ENCODE results near the gene ZSCAN9. TPM values are rescaled to one million over a fixed set of nuclear protein-coding genes. Genes with fewer than 3 reads are reported as not detected.

ZSCAN9 gene
- total and polyA plus RNA-seq, 4 donors: 1.3 to 4.8 (median 2.6) TPM

DNA sequence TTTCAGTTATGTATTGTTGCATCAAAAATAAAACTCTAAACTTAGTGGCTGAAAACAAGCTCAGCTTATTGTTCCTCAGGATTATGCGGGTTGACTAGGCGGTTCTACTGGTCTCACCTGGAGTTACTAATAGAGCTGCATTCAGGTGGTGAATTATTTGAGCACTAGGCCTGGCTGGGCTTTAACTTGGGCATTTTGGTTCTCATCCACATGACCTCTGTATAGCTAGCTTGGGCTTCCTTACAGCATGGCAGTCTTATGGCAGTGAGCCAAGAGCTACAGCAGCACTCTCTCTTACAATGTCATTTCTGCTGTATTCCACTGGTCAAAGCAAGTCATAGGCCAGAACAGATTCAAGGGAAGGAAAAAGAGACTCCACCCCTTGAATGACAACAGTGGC lies 57.9 kb downstream of the ZSCAN9 start (continued):
- TF ChIP-seq, protein P1, sequence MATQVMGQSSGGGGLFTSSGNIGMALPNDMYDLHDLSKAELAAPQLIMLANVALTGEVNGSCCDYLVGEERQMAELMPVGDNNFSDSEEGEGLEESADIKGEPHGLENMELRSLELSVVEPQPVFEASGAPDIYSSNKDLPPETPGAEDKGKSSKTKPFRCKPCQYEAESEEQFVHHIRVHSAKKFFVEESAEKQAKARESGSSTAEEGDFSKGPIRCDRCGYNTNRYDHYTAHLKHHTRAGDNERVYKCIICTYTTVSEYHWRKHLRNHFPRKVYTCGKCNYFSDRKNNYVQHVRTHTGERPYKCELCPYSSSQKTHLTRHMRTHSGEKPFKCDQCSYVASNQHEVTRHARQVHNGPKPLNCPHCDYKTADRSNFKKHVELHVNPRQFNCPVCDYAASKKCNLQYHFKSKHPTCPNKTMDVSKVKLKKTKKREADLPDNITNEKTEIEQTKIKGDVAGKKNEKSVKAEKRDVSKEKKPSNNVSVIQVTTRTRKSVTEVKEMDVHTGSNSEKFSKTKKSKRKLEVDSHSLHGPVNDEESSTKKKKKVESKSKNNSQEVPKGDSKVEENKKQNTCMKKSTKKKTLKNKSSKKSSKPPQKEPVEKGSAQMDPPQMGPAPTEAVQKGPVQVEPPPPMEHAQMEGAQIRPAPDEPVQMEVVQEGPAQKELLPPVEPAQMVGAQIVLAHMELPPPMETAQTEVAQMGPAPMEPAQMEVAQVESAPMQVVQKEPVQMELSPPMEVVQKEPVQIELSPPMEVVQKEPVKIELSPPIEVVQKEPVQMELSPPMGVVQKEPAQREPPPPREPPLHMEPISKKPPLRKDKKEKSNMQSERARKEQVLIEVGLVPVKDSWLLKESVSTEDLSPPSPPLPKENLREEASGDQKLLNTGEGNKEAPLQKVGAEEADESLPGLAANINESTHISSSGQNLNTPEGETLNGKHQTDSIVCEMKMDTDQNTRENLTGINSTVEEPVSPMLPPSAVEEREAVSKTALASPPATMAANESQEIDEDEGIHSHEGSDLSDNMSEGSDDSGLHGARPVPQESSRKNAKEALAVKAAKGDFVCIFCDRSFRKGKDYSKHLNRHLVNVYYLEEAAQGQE (IDR thresholded peaks at IDR 0.05): no peak
- TF ChIP-seq FOXA2 (IDR thresholded peaks at IDR 0.05): no peak
- TF ChIP-seq TAF1 (conservative IDR thresholded peaks at IDR 0.05): no peak
- TF ChIP-seq ATF3 (IDR thresholded peaks at IDR 0.05): no peak
- no peak for TF ChIP-seq ZBTB33 (IDR thresholded peaks at IDR 0.05)

Other genes starting within 250 kb of the ZSCAN9 start
- 1 to 10 TPM in 1 of 2 donors, under 1 TPM in 1; 0.51 to 1.3 TPM for gene ZNF165, start 144.7 kb upstream of the ZSCAN9 start, total RNA-seq
- under 1 TPM; 0.54 to 0.62 TPM for gene ZNF165, start 144.7 kb upstream of the ZSCAN9 start, polyA plus RNA-seq
- 1 to 10 TPM; 1.5 to 3.5 TPM for gene ZSCAN16, start 100.7 kb upstream of the ZSCAN9 start, total RNA-seq
- 1 to 10 TPM; 1.9 to 3.4 TPM for gene ZSCAN16, start 100.7 kb upstream of the ZSCAN9 start, polyA plus RNA-seq
- 10 to 100 TPM; 11.0 to 13.4 TPM for gene ZKSCAN8, start 83.4 kb upstream of the ZSCAN9 start, total RNA-seq
- gene ZKSCAN8, start 83.4 kb upstream of the ZSCAN9 start, polyA plus RNA-seq: 1 to 10 TPM; 2.4 to 2.6 TPM
- gene ZKSCAN4, start 27.0 kb downstream of the ZSCAN9 start, total RNA-seq: 1 to 10 TPM; 3.3 to 4.7 TPM
- 1 to 10 TPM; 1.4 to 1.8 TPM for gene ZKSCAN4, start 27.0 kb downstream of the ZSCAN9 start, polyA plus RNA-seq
- gene NKAPL, start 34.0 kb downstream of the ZSCAN9 start, total RNA-seq: under 1 TPM; 0.56 to 0.59 TPM
- under 1 TPM; 0.22 to 0.61 TPM for gene NKAPL, start 34.0 kb downstream of the ZSCAN9 start, polyA plus RNA-seq
- 1 to 10 TPM; 7.9 to 9.7 TPM for gene ZSCAN26, start 41.9 kb downstream of the ZSCAN9 start, total RNA-seq
- gene ZSCAN26, start 41.9 kb downstream of the ZSCAN9 start, polyA plus RNA-seq: 1 to 10 TPM; 2.8 to 4.3 TPM
- 1 to 10 TPM; 1.0 to 3.7 TPM for gene PGBD1, start 56.3 kb downstream of the ZSCAN9 start, total RNA-seq
- under 1 TPM; 0.74 to 0.93 TPM for gene PGBD1, start 56.3 kb downstream of the ZSCAN9 start, polyA plus RNA-seq
- 10 to 100 TPM in 1 of 2 donors, 1 to 10 TPM in 1; 3.9 to 10.2 TPM for gene ZSCAN31, start 110.9 kb downstream of the ZSCAN9 start, total RNA-seq
- 1 to 10 TPM; 3.3 to 3.4 TPM for gene ZSCAN31, start 110.9 kb downstream of the ZSCAN9 start, polyA plus RNA-seq
- gene ZKSCAN3, start 124.7 kb downstream of the ZSCAN9 start, total RNA-seq: 1 to 10 TPM; 2.8 to 8.8 TPM
- 1 to 10 TPM in 1 of 2 donors, under 1 TPM in 1; 0.93 to 1.1 TPM for gene ZKSCAN3, start 124.7 kb downstream of the ZSCAN9 start, polyA plus RNA-seq
- gene ZSCAN12, start 174.5 kb downstream of the ZSCAN9 start, total RNA-seq: 1 to 10 TPM; 3.0 to 3.9 TPM
- under 1 TPM; 0.46 to 0.97 TPM for gene ZSCAN12, start 174.5 kb downstream of the ZSCAN9 start, polyA plus RNA-seq
- under 1 TPM; 0.42 to 0.65 TPM for gene ZSCAN23, start 218.2 kb downstream of the ZSCAN9 start, total RNA-seq
- gene ZSCAN23, start 218.2 kb downstream of the ZSCAN9 start, polyA plus RNA-seq: under 1 TPM in 1 of 2 donors, not detected in 1; 0.06 TPM